Measurements from ENCODE around the gene SCARF2. TPM values are rescaled to one million over a fixed set of nuclear protein-coding genes. Genes with fewer than 3 reads are reported as not detected.
"Not testable (repeated sequence)": the region's sequence is repeated elsewhere in the genome, so short reads cannot be mapped to it uniquely, and the experiment has no call there.

SCARF2 gene
- total RNA-seq, 4 donors from 2014 or later = 6.1 to 9.6 (median 8.4) TPM

- 91 to 93% methylated on average over 2 of the region's 2 CpGs for WGBS, 2 donors
- H3K4me3 ChIP-seq (ENCODE audit: low read depth, poor library complexity, severe bottlenecking) = no peak overlapping the region
- intact Hi-C loops (cut with DNase I; ENCODE audit: low total_unique reads) = no loop called here
- no peak for DNase-seq (ENCODE audit: low spot score in 2 of 2)
- TF ChIP-seq CTCF (IDR thresholded peaks at IDR 0.05) (no peak), POLR2A (IDR thresholded peaks at IDR 0.05) (no peak)
These were observed 40.1 kb downstream of the SCARF2 start for GRCh38 chr22:20397498-20397897.

GRCh38 chr22:20396639-20397038, 41.0 kb downstream of the SCARF2 start:
- WGBS, 2 donors = 65 to 79% methylated on average over 1 of the region's 1 CpG
- H3K4me3 ChIP-seq (ENCODE audit: low read depth, poor library complexity, severe bottlenecking) = no peak overlapping the region
- DNase-seq (ENCODE audit: low spot score in 2 of 2) = no peak
- intact Hi-C loops (cut with DNase I; ENCODE audit: low total_unique reads) = no loop called here
- no peak for TF ChIP-seq POLR2A (IDR thresholded peaks at IDR 0.05)

GRCh38 chr22:20395907-20396287, 41.7 kb downstream of the SCARF2 start:
- 62 to 72% methylated on average over 2 of the region's 2 CpGs for WGBS, 2 donors
- no peak for TF ChIP-seq CTCF (IDR thresholded peaks at IDR 0.05)
- TF ChIP-seq POLR2A (IDR thresholded peaks at IDR 0.05) = no peak
- H3K4me3 ChIP-seq (ENCODE audit: low read depth, poor library complexity, severe bottlenecking) = no peak overlapping the region
- no peak for DNase-seq (ENCODE audit: low spot score in 2 of 2)
- intact Hi-C loops (cut with DNase I; ENCODE audit: low total_unique reads) = no loop called here

GRCh38 chr22:20395181-20395906, 42.3 kb downstream of the SCARF2 start:
- no peak overlapping the region for H3K4me3 ChIP-seq (ENCODE audit: low read depth, poor library complexity, severe bottlenecking)
- intact Hi-C loops (cut with DNase I; ENCODE audit: low total_unique reads) = no loop called here
- WGBS, 2 donors = 80 to 81% methylated on average over 20 of the region's 20 CpGs
- peak in 1 of 2 donors; percentile 79 for DNase-seq (ENCODE audit: low spot score in 2 of 2)
- TF ChIP-seq POLR2A (IDR thresholded peaks at IDR 0.05) (no peak), CTCF (IDR thresholded peaks at IDR 0.05) (no peak)

- peak within 1 kb of the TSS; percentile 59 for H3K4me3 ChIP-seq (ENCODE audit: low read depth, poor library complexity, severe bottlenecking)
- 1 to 4% methylated on average over 32 to 41 of the region's 71 CpGs for WGBS, 2 donors
- peak; percentile 79 to 97 for DNase-seq (ENCODE audit: low spot score in 2 of 2)
- TF ChIP-seq POLR2A (IDR thresholded peaks at IDR 0.05) = no peak
- TF ChIP-seq CTCF (IDR thresholded peaks at IDR 0.05) = no peak
- intact Hi-C loops (cut with DNase I; ENCODE audit: low total_unique reads) = no loop called here
These were observed 43.7 kb downstream of the SCARF2 start, which contains the start of gene ZNF74 for GRCh38 chr22:20393705-20394476. Gene ZNF74, plus strand, starts transcription at chr22:20394151. Its CDS starts 478 bp downstream, at chr22:20394629.

GRCh38 chr22:20392983-20393704, 44.5 kb downstream of the SCARF2 start:
- TF ChIP-seq POLR2A (IDR thresholded peaks at IDR 0.05) (no peak), CTCF (IDR thresholded peaks at IDR 0.05) (no peak)
- intact Hi-C loops (cut with DNase I; ENCODE audit: low total_unique reads) = no loop called here
- DNase-seq (ENCODE audit: low spot score in 2 of 2) = peak in 1 of 2 donors; percentile 64
- 92 to 96% methylated on average over 20 to 23 of the region's 23 CpGs for WGBS, 2 donors
- peak overlapping the region; percentile 59 for H3K4me3 ChIP-seq (ENCODE audit: low read depth, poor library complexity, severe bottlenecking)

GRCh38 chr22:20392365-20392881, 45.2 kb downstream of the SCARF2 start:
- WGBS, 2 donors = 97% methylated on average over 31 to 38 of the region's 53 CpGs
- DNase-seq (ENCODE audit: low spot score in 2 of 2) = peak in 1 of 2 donors; percentile 80

More at GRCh38 chr22:20392365-20392881, 45.2 kb downstream of the SCARF2 start:
- intact Hi-C loops (cut with DNase I; ENCODE audit: low total_unique reads); H3K4me3 ChIP-seq (ENCODE audit: low read depth, poor library complexity, severe bottlenecking): not testable (repeated sequence)

All from lower leg skin (tissue), 4 donors.